HG03378 (cell line): ENCODE results near the gene EGFR.

Experiments used
- ATAC-seq: cut with Tn5 transposase; IDR thresholded peaks from one replicate; pipeline ENCODE4 v1.9.1; 2021; ENCODE audit warnings: mild to moderate bottlenecking, moderate library complexity; ENCODE audit not compliant: unreplicated experiment

Gene EGFR

DNA sequence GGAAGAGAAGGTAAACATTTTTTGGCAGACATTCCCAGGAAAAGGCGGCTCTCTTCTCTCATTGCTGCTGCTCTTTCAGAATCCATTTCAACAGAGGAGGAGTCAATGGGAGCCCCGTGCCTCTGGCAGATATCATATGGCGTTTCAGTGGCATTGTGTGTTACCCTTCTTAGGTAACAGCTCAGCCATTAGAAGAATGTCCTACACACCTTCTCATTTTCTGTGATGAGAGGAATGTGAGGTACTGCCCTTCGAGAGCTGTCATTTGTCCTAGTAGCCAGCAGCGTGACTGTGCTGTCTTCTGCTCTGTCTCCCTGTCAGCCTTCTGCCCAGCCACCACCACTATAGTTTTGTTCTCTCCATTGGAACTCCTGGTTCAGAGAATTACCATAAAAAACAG is 102.4 kb downstream of the EGFR start:
- ATAC-seq, result no peak

DNA sequence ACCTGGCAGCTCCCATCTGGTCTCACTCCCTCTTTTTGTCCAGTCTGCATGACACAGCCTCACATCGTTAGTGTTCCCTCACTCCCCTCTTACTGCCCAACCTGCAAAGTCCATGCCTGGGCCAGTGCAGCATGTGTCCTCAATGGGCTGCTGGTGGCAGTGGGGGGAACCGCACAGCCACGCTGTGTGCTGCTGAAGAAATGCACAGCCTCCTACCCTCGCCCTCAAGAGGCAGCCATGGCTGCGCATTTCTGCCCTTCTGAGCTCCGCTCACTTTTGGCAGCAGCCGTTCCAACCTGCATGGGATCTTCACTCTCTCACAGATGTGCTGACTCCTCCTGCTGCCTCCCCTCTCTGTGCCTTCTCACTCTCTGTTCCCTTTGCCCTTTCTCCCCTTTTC is 103.4 kb downstream of the EGFR start:
- ATAC-seq, result no peak

DNA sequence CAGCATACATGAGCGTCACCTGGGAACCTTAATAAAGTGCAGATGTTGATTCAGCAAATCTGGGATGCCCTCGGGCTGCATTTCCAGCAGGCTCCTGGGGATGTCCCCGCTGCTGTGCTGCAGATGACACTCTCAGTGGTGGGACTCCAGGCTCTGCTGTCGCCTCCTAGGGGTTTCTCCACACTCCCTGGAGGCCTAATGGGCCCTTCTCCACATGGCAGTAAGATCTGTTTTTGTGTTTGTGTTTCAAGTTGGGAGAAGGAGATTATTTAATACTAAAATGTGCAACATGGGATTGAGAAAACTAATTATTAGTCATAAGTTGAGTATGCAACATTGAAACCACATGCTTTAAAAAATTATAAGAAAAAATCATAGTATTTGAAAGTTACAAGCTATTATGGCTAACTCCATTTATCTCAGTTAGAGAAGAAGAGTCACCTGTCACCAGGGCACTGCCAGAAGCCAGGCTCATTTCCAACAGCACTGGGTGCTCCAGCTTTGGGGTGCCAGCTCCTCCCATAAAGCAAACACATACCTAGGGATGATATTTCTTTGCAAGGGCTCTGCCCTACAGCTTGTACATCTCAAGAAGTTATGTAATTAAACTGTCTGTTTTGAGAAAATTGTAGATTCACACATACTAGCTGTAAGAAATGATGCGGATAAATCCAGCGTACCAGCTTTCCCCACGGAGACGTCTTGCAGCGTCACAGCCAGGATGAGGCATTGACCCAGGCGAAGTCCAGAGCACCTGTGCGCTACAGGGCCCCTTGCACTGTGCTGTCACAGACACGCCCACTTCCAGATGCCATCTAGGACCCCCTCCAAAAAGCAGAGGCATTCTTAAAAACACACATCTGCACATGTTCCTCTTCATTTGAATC is 106.4 kb downstream of the EGFR start:
- ATAC-seq, result no peak

DNA sequence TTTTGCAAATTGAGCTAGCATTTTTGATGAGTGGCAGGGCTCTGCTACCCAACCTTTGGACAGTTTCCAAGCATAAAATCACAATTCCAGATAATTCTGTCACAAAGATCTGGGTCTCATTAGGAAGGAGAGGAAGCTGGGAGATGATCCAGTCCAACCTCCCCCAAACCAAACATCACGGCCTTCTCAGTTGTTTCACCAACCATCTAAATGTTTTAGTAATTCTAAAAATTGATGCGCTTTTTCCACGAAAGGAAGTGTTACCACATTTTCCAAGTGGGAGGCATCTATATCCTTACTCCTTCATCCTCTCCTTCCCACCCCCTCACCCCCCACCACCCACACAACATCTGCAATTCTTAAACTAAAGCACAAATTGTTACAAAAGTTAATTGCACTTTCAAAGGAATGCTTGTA is 108.3 kb downstream of the EGFR start:
- ATAC-seq, result no peak

DNA sequence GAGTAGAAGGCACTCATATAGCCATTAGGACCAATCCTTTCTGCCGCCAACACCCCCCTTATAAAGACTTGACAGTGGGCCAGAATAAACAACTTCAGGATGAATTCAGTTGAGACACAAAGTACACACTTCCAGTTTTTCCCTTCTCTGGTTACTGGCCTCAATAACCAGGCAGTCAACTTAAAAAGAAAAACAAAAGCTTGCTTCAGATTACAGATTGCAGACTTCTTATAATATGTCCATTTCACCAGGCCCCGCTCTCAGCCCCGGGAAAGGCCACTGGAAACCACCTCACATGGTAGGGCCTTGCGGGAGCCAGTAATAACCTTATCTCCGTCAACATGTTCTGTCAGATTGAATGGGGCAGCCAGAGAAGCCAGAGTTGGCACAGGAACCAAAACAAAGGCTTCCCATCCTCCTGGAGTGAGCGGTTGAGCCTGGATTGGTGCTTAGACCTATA is 108.8 kb downstream of the EGFR start:
- no peak for ATAC-seq

DNA sequence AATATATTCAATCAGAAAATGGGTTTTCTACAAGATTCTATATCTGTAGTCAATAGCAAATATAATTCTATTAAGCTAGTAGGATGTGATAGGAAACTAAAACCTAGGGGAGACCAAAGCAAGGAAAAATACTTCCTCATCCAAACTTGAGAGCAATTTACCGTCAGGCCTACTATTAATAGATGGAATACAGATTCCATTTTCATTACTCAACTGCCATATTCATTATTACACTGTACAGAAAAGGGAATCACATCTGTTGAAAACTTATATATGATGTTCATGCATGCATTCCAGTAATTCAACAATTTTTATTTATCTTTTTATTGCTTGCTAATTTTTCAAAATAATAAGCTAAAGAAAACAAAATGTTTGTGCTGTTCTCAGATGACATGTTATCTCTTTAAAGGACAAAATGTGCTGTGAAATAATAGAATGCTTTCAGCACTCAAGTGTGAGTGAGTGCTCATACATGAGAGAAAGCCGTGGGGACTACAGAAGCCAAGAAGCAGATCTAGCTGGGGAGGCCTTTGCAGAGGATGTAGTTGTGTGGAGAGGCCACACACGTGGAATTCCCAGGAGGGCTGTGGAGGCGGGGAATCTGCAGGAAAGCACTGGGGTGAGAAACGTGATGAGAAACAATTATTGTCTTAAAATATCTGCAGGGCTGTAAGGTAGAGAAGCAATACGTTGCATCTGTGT is 110.0 kb downstream of the EGFR start:
- ATAC-seq, result no peak

DNA sequence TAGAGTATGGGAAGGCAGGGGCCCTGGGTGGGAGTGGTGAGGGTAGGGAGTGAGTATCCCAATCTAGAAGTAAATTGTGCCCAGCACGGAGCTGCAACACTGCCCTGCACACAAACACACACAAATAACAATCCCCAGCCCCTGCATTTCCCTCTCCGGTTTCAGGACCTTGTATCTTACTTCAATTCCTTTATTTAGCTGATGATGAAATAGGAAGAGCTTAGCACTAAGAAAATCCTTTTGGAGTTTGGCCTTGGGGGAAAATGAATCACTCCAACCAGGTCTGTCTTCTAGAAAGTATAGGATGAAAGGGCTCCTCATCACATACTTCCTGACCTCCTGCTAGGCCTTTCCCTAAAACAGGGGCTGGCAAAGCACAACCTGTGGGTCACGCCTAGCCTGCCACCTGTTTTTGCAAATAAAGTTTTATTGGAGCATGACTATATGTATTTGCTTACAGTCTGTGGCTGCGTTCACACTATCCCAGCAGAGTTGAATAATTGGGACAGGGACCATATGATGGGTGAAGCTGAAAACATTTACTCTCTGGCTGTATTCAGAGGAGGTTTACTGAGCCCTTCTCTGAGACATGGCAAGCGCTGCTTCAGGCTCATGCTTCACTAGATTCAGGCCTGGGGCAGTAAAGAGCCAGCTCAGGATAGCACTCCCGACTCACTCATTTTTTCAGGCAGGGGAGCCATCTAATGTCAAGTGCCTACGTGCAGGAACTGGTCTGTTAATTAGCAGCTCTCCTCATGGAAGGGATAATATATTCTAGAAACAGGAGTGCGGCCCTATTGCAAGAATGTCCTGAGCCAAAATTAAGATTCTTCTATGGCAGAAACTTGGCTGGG is 111.0 kb downstream of the EGFR start:
- no peak for ATAC-seq

DNA sequence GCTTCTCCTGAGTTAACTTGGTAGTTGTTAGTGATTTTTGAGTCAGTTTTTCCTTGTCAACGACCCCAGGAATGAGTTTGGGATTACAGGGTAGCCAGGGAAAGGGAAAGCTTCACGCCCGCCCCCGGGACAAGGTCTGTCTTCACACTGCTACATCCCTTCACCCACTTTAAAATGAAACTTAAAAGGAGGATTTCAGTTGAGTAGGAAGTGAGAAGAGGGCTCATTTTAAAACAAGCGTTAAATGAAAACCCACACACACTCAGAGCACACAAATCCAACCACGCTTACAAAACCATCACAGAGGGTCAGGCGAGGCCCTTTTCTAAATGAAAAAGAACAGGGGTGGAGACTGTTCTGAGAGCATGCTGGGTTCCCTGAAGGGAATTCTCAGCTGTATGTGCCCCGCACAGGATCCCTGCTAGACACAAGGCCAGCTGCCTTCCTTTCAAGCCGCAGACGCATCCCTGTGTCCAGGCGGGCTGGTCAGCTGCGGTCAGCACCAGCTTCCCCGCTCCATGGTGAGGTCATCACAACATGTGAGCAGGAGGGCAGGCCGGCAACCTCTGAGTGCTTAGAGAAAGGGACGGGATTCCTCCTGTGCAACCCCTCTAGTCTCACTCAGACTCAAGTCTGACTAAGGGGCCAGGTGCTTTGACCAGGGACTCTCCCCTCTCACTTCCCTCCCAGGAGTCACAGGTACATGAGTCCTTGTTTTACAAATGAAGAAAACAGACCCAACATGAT is 111.8 kb downstream of the EGFR start:
- no peak for ATAC-seq

DNA sequence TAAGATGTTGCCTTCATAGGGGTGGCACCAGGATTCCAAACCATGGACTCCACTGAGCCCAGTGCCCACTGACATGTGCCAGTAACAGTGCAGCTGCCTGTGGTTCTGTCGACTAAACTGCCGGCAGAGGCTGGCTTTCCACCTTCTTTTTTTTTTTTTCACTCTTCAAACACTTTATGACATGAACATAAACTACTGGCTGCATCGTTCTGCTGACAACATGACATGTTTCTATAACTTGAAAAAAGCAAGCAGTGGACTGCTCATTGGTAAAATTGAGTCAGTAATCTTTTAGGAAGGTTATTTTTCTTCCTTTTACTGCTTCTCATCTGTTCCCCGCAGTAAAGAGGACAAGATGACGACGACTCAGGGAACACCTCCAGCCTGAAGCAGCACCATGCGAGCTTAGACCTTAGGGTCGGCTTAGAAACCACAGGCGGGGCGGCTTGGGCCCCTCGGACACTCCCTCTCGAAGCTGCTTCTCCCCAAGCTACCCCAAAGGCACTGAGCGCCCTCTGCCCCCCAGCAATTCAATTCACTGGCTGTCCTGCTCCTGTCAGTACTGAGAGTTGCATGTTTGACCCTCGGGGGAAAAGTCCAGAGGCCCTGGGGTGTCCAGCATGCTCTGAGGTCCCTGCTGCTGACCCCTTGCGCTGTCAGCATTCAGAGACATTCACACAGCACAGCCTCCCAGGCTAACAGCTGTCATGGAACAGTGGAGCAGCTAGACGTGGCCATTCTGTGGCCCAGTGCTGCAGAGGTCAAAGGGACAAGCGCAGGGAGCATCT is 112.5 kb downstream of the EGFR start:
- ATAC-seq, result no peak

DNA sequence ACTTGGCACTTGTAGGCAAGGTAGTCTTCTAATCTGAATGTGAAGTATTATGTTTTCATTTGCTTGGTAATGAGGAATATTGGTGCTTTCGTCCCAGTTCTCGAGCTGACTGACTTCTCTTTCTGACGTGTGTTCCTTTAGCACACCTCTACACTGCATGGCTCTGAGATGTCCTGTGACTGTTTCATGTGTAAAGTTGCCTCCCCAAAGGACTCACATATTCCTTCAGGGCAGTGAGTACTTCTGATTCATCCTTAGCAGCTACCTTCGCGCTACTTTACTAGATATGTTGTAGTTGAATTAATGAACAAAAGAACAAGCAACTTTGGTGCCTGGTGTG is 113.7 kb downstream of the EGFR start:
- peak; percentile 13 for ATAC-seq

DNA sequence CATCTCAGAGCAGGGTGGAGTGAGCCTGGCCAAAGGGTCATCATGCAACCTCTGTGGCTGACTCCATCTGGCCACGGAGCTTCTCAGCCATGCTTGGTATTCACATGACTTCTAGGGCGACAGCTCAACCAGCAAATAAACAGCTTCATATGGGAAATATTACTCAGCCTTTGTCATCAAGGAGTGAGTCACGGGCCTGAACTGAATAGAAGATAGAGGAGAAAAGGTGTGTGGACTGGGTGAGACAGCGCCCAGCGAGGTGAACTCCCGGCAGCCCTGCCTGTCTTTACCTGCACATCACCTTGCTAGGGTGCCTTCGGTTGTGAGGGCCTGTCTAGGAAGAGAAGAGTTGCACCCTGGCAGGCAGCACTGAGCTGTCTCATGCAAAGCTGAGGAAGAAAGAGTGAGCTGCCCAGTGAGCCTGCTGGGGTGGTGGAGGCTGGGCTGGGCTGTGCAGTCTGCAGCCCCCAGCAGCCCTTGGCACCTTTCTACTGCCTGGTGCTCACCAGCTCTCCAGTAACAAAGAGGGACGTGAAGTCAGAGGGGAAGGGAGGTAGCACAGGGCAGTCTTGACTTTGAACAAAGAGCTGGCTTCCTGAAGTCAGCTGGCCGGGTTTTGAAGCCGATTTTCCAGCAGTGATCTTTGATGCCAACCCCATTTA is 114.2 kb downstream of the EGFR start:
- peak; percentile 43 for ATAC-seq

DNA sequence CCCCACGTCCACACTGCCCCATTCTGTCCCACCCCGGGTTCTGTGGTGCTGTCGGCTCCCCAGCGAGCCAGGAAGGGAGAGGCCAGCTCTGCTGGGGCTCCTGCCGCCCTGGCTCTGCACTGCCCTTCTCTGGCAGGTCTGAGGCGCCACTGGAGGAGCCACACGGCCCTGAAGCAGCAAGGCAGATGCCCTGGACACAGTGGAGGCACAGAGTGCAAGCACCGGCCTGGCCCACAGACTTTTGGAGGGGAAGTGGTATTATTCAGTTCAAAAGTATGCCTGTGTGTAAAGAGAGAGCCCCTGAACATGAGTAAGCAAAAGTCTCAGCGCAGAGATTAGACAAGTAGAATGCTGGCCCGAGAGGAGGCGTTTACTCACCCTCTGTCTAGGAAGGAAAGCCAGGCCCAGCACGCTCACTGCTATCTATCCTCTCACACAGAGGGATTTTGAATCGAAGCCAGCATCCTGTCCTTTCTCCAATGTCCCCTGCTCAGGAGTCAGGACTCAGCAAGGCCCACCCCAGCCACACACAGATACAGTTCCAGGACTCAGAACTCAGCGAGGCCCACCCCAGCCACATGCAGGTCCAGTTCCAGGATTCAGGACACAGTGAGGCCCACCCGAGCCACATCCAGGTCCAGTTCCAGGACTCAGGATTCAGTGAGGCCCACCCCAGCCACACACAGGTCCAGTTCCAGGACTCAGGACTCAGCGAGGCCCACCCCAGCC is 115.0 kb downstream of the EGFR start:
- ATAC-seq, result no peak

DNA sequence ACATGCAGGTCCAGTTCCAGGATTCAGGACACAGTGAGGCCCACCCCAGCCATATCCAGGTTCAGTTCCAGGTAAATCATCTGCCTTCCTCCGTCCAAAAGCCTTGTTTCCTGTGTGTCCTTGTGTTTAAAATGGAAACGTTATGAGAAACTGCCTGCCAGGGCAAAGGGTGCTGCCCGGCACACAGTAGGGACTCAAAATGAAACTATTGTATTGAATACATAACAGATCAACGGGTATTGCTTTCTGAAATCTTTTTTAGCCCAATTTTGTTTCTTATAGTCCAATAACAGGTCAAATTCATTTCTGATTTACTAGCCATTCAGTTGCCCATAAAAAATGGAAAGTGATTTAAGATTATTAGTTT is 115.5 kb downstream of the EGFR start:
- no peak for ATAC-seq

DNA sequence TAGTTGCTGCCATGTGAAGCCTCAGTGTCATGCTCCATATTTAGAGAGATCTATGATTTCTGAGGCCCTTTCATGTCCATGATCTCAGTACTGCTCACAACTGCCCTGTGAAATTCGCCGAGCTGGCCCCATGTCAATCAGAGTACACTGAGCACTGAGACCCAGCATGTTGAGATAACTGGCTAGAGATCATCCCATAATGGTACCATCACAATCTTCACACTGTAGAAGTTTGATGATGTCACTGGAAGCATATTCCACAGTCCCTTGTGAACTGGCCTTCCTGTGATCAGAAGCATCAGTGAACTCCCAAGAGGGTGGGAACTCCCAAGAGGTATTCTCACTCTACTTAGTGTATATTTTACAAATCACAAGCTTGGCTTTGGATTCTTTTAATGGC is 116.0 kb downstream of the EGFR start:
- ATAC-seq, result no peak

DNA sequence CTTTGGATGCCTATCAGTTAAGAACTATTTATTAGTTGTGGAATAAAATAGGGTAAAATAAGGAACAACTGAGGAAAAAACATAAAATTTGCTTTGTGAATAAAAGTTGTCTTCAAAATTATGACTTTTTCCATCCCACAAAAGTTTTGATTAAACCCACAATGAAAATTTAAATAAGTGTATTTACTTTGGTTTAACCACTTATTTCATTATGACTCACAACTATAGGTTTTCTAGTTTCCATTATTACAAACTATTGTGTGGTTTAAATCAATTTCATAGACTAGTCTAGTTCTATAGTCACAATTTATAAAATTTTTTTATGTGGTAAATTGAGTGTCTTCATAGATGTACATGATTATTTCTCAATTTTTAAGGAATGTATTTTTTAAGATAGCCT is 116.6 kb downstream of the EGFR start:
- ATAC-seq, result no peak

DNA sequence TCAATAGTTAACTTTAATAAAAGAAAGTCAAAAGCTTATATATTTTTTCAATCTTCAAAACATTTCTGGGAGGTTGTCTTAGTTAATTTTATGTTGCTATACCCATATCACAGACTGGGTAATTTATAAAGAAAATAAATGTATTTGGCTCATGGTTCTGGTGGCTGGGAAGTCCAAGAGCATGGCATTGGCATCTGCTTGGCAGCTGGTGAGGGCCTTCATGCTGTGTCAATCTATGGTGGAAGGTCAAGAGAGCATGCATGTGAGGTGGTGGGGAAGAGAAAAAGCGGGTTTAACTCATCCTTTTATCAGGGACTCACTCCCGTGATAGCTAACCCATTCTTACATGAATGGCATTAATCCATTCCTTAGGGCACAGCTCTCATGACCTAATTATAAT is 119.8 kb downstream of the EGFR start:
- ATAC-seq, result no peak

DNA sequence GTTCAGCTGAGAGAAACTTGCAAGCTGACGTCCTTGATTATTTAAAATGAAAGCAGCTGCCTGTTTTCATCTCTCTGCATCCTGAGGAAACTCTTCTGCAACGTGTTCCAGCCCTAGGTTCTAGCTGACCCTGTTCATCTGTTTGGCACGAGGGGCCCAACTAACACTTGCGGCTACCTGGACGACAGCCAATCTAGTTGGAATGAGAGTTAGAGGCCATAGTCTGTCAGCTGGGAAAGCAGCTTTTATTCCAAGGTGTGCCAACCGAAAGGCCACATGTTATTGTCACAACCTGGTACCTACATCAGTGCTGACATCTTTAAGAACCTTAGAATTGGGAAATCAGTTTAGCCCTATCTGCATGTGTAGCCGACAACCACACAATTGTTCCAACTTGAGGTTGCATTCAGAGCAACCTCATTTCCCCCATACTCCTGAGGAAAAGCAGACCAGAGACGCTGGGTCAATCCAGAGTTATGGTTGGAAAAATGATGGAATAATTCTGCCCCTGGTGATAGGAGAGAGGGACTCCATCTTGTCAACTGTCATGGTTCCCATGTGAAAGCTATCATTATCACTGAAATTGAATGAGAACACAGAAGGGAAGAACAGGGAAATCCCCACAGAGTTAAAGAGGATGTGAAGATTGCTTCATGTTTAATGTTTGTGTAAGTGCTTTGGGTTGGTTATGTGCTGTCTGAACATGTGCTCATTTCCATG is 121.6 kb downstream of the EGFR start:
- ATAC-seq, result peak; percentile 99

DNA sequence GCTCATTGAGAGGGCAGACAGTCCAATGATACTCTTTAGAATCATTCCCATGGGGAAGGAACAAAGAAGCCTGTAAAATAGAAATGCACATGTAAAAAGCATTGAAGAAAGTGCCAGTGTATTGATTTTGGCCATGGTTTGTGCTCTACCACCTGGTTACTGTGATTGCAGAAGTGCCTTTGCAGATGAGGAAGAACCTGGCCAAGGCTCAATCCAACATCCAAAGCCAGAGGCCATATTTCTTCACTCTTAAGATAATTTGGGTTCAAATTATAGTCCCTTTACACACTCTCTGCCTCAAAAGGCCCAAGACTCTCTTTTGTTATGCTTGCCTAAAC is 122.1 kb downstream of the EGFR start:
- ATAC-seq, result peak; percentile 37
